Measurements from ENCODE around the gene ADH7. TPM values are rescaled to one million over a fixed set of nuclear protein-coding genes. Genes with fewer than 3 reads are reported as not detected.

Gene ADH7
- total and polyA plus RNA-seq, 2 of the 8 experiments (the other 6 are each of a cell fraction or from before 2014, with no cell fraction given), result not detected

- ChIA-PET POLR2A (ENCODE audit: partially characterized antibody) (no interaction called here), CTCF (ENCODE audit: partially characterized antibody) (interaction anchor here (0.6 to 10.0 kb wide), 12 partner anchors 11 to 895 kb away, joined by 3 to 99 read pairs (median 4); no protein-coding TSS in a partner anchor)
- Histone ChIP-seq H3K79me1 (ENCODE audit: low read depth, low read length) (no peaks in the 10 kb centered on the region), H4K91ac (replicated peaks; ENCODE audit: insufficient read length, low read length) (no peak overlapping the region), H3K9me3 (ENCODE audit: insufficient read depth in 2 of 2, low read depth in 1 of 2, low read length in 1 of 2) (no peaks in the 10 kb centered on the region), H2AK5ac (ENCODE audit: low read depth, low read length) (no peak overlapping the region), H4K8ac (ENCODE audit: extremely low read depth, insufficient read depth, low read length) (no peak overlapping the region), H4K20me1 (replicated peaks in 1 of 2; ENCODE audit: control insufficient read depth in 1 of 2, insufficient read depth in 2 of 2, low read length in 2 of 2) (no peaks in the 10 kb centered on the region), H3K23me2 (ENCODE audit: low read depth, low read length) (no peaks in the 10 kb centered on the region), H3K23ac (ENCODE audit: insufficient read length) (no peak overlapping the region), H2BK20ac (ENCODE audit: low read length) (no peak overlapping the region), H3K79me2 (ENCODE audit: control insufficient read depth in 1 of 2, insufficient read depth in 2 of 2, low read length in 2 of 2) (no peaks in the 10 kb centered on the region), H4K5ac (ENCODE audit: insufficient read length, low read depth, low read length) (no peak overlapping the region), H3K18ac (ENCODE audit: extremely low read depth, low read length) (no peak overlapping the region), H3K4ac (replicated peaks; ENCODE audit: insufficient read length, low read depth, low read length) (no peak overlapping the region), H3K36me3 (ENCODE audit: control insufficient read depth in 2 of 4, insufficient read depth in 4 of 4, low read length in 3 of 4) (no peaks in the 10 kb centered on the region), H3K27ac (ENCODE audit: low read depth, low read length) (no peak overlapping the region), H3K14ac (ENCODE audit: insufficient read length) (no peak overlapping the region), H3K9ac (replicated peaks in 1 of 4; ENCODE audit: extremely low read depth in 1 of 4, low read depth in 3 of 4, low read length in 3 of 4) (no peak overlapping the region), H2BK120ac (replicated peaks; ENCODE audit: low read depth, low read length) (no peak overlapping the region), H3K4me2 (ENCODE audit: insufficient read depth in 1 of 2, low read depth in 2 of 2, low read length in 2 of 2) (no peak overlapping the region), H2BK5ac (ENCODE audit: low read depth, low read length) (no peak overlapping the region), H3K27me3 (replicated peaks in 1 of 4; ENCODE audit: control insufficient read depth in 3 of 4, extremely low read depth in 1 of 4, insufficient read depth in 3 of 4, low read length in 3 of 4) (no peaks in the 10 kb centered on the region), H3K4me1 (replicated peaks in 1 of 4; ENCODE audit: control insufficient read depth in 3 of 4, insufficient read depth in 4 of 4, low read length in 3 of 4) (no peaks in the 10 kb centered on the region; a peak in 1 of 7 replicates), H3K56ac (replicated peaks; ENCODE audit: insufficient read length, low read depth, low read length) (no peak overlapping the region), H2BK15ac (ENCODE audit: low read length) (no peak overlapping the region), H2AFZ (ENCODE audit: low read length) (no peak overlapping the region; the same call in 1 of the 2 replicates), H2BK12ac (ENCODE audit: low read depth, low read length) (no peak overlapping the region), H3K4me3 (ENCODE audit: extremely low read depth in 1 of 4, insufficient read depth in 2 of 4, low read depth in 3 of 4, low read length in 4 of 4) (no peak overlapping the region)
- DNase-seq (ENCODE audit: low read depth in 1 of 2, low spot score in 2 of 2) (no peak), FAIRE-seq (no peak)
- no peak for TF ChIP-seq NANOG (IDR thresholded peaks at IDR 0.05; ENCODE audit: insufficient read depth, low read depth, low read length, poor library complexity, severe bottlenecking)
- TF ChIP-seq GABPA (IDR thresholded peaks at IDR 0.05; ENCODE audit: borderline replicate concordance, insufficient read depth, low read length), result no peak
- TF ChIP-seq CREB1 (IDR thresholded peaks at IDR 0.05), result no peak
- TF ChIP-seq POLR2A (IDR thresholded peaks at IDR 0.05; ENCODE audit: control extremely low read depth in 1 of 2, low read depth in 2 of 2, low read length in 2 of 2), result no peak
- no peak for TF ChIP-seq PHF8 (conservative IDR thresholded peaks at IDR 0.05; ENCODE audit: low read depth, low read length)
- no peak for TF ChIP-seq KDM1A (IDR thresholded peaks at IDR 0.05; ENCODE audit: borderline replicate concordance, low read length)
- no peak for TF ChIP-seq YY1 (IDR thresholded peaks at IDR 0.05; ENCODE audit: low read depth, low read length)
- TF ChIP-seq KDM5A (IDR thresholded peaks at IDR 0.05; ENCODE audit: low read length), result no peak
- TF ChIP-seq KDM4A (IDR thresholded peaks at IDR 0.05; ENCODE audit: low read depth, low read length, severe bottlenecking), result no peak
- WGBS, 2 experiments (ENCODE audit: extremely low coverage in 1 of 2, insufficient coverage in 1 of 2, insufficient read length in 1 of 2, insufficient replicate concordance in 2 of 2, low coverage in 1 of 2, low lambda C conversion rate in 2 of 2, missing lambda C conversion rate in 1 of 2), result 73% methylated on average over 6 of the region's 6 CpGs; no CpG with 5 or more reads in 1 of the 2 experiments
These were observed 23.8 kb upstream of the ADH7 start for GRCh38 chr4:99458911-99459447.

All from H1 (cell line).